GM12865 (cell line): ENCODE data around the gene SULF2.

Experiments
- DNase-seq: peaks from one replicate; pipeline ENCODE4 v3.0.0; 2010; ENCODE audit warnings: low read depth
- H3K4me3 ChIP-seq: 2 replicates; pipeline ENCODE4 v1.5.1; 2011; ENCODE audit warnings: mild to moderate bottlenecking, low read depth, low read length, control low read depth
- CTCF ChIP-seq: IDR thresholded peaks from 2 replicates; pipeline ENCODE4 v1.5.1; 2011; ENCODE audit warnings: low read length, control low read depth, low read depth, inconsistent platforms; ENCODE audit not compliant: insufficient read depth; ENCODE audit errors: missing control alignments

Gene SULF2

GRCh38 chr20:47749339-47749738 is 35.9 kb downstream of the SULF2 start:
- TF ChIP-seq CTCF = no peak
- H3K4me3 ChIP-seq = no peak overlapping the region
- DNase-seq = no peak

- no peak for TF ChIP-seq CTCF
- H3K4me3 ChIP-seq = no peak overlapping the region
- DNase-seq = no peak
Measured at GRCh38 chr20:47748823-47749222, 36.5 kb downstream of the SULF2 start.

GRCh38 chr20:47748069-47748468 is 37.2 kb downstream of the SULF2 start:
- DNase-seq = no peak
- TF ChIP-seq CTCF = no peak
- H3K4me3 ChIP-seq = no peak overlapping the region

- H3K4me3 ChIP-seq = no peak overlapping the region
- TF ChIP-seq CTCF = no peak
- no peak for DNase-seq
Measured at GRCh38 chr20:47747669-47748031, 37.6 kb downstream of the SULF2 start.

- no peak overlapping the region for H3K4me3 ChIP-seq
- TF ChIP-seq CTCF = no peak
- DNase-seq = no peak
Measured at GRCh38 chr20:47744803-47745202, 40.5 kb downstream of the SULF2 start.

GRCh38 chr20:47743671-47744070 is 41.6 kb downstream of the SULF2 start:
- no peak overlapping the region for H3K4me3 ChIP-seq
- no peak for TF ChIP-seq CTCF
- no peak for DNase-seq

- no peak for TF ChIP-seq CTCF
- DNase-seq = no peak
- H3K4me3 ChIP-seq = no peak overlapping the region
Measured at GRCh38 chr20:47741669-47742608, 43.3 kb downstream of the SULF2 start.
